HG03280 (cell line): ENCODE results near the gene ARSA.
A peak's percentile ranks its signal among the peaks of the same experiment; 100 is the strongest.
"Not testable (repeated sequence)": the region's sequence is repeated elsewhere in the genome, so short reads cannot be mapped to it uniquely, and the experiment has no call there.

ENCODE experiments used
- ATAC-seq: cut with Tn5 transposase; IDR thresholded peaks from one replicate; pipeline ENCODE4 v1.9.1; 2021; ENCODE audit warnings: mild to moderate bottlenecking, moderate library complexity; ENCODE audit not compliant: unreplicated experiment

The ARSA gene

GRCh38 chr22:50627642-50628542 is at the start of gene ARSA:
ARSA (minus strand) TSS chr22:50628152; CDS start chr22:50627779, 373 bp downstream.
- peak; percentile 81 for ATAC-seq

- no peak for ATAC-seq
Observed at GRCh38 chr22:50676661-50677492, 48.9 kb upstream of the ARSA start.

- ATAC-seq: no peak
Observed at GRCh38 chr22:50676180-50676636, 48.3 kb upstream of the ARSA start.

DNA sequence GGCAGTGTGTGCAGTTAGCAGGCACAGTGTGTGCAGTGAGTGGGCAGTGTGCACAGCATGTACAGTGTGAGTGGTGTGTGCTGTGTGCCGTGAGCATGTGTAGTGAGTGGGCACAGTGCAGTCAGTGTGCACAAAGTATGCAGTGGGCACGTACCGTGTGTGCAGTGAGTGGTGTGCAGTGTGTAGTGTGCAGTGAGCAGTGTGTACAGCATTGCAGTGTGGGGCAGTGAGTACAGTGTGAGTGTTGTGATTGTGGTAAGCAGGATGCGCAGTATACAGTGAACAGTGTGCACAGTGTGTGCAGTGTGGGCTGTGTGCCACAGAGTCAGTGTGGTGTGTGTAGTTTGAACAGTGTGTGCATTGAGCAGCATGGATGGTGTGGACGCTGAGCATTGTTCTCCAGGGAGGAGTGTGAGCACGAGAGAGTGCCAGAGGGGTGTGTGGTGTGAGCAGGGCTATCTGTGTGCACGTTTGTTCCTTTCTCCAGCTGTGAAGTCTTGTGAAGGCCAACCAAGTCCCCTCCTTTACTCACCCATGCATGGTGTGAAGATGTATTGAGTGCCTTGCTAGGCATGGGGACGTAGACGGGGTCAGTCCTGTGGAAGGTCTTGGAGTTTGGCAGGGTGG is 47.7 kb upstream of the ARSA start:
- ATAC-seq: no peak

GRCh38 chr22:50674606-50675552 is 46.9 kb upstream of the ARSA start:
- ATAC-seq: no peak

- ATAC-seq: no peak
Observed at GRCh38 chr22:50674130-50674500, 46.2 kb upstream of the ARSA start.

GRCh38 chr22:50673231-50674129 is 45.5 kb upstream of the ARSA start:
- ATAC-seq: no peak

DNA sequence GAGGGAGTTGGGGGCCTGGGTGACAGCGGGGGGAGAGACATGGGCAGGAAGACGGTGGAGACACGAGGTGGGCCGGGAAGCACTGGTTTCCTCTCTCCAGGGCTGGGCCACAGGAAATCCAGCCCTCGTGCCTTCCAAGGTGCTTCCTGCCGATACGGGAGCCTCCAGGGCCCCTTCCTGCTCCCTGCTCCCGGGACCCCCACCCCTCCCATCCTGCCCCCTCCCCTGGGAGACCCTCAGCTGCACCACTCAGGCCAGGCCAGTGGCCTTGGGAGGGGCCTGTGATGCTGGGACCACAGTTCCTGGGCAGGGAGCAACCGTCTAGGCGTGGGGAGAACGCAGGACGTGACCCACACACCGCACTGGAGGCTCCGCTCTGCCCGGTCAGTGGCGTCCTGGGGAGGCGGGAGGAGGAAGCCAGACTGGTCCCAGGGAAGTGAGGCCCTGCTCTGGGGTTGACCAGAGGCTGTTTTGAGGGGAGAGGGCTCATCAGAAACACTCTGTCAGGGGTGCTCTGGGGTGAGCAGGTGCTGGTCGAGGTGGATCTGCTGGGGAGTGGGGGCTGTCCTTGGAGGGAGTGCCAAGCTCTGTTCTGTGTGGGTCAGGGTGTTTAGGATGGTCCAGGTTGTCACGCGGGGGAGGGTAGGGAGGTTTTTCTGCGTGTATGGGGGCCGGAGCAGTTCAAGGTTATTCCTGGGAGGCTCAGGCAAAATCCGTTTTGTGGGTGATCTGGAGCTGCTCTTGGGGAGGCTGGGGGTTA is 44.7 kb upstream of the ARSA start, which contains the start of gene SHANK3:
Gene SHANK3 (plus strand): TSS at position 353 of the 760 bp plus-strand sequence.
- ATAC-seq: no peak

GRCh38 chr22:50672041-50672440 is 44.1 kb upstream of the ARSA start:
- no peak for ATAC-seq

DNA sequence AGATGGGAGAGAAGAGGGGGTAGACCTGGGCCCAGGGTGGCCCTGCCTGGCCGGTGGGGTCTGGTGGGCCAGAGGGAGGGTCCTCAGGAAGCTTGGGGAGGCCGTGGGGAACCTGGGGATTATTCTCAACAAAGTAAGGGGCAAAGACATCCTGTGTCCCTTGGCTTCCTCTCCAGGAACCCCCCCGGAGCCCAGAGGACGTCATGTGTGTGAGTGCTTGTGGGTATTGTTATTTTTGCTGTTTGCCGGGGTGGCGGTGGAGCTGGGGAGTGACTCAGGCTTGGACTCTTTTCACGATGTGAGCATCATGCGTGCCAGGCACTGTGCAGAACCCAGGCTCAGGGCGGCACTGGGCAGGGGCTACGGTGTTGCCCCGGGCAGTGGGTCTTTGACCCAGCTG is 43.7 kb upstream of the ARSA start:
- no peak for ATAC-seq

DNA sequence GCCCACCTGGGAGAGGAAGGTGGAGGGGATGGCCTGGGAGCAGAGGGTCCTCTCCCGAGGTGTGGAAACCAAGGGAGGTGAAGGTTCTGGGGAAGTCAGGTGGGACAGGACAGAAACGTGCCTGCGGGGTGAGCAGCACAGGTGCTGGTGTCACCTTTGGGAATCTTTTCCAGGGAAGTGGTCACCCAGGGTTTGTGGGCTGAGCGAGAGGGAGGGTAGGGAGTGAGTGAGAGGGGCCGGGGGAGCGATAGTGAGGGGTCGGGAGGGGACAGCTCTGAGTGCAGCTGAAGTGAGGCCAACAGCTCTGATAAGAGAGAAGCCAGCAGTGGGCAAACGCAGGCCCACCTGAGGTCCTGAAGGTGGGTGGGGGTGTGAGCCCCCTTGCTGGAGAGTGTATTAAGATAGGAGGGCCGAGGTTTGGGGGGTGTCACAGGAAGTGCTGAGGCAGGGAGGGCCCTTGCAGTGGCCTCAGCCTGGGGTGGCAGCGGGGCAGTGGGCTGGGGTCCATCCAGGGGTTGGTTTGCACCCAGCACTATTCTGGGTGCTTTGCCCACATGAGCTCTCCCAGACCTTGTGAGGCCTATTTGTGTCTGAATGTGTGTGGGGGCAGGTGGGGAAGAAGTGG is 43.1 kb upstream of the ARSA start:
- ATAC-seq: no peak

DNA sequence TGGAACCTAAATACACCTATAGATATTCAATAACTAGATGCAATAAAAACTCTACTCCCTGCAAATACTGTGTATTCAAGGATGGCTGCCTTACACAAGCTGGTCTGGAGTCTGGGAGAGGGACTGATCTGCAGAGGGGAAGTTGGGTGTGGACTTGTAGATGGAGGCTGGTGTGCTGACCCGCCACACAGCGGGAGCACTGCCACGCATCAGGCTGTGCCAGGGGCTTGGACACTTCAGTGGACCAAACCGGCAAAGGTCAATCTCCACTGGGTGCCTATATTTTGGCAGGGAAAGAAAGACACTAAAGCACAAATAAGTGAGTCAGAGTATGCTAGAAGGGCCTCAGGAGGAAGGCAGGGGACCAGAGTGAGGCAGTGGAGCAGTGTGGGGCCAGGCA is 42.6 kb upstream of the ARSA start:
- ATAC-seq: no peak

DNA sequence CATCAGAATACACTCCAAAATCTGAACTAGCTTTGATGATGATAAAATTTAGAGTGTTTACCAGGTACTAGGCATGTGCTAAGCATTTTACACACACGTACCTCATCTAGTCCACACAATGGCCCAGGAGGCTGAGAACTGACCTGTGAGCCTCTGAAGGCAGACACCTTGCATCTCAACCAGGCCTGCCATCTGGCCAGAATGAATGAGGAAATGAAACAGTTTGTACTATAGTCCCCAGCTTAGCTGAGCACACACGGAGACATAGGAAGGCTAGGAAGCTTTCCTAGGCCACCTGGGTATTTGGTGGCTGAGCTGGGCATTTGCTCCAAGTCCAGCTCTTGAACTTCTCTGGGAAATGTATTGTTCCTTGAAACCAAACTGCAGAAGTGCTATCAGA is 37.8 kb upstream of the ARSA start:
- no peak for ATAC-seq

DNA sequence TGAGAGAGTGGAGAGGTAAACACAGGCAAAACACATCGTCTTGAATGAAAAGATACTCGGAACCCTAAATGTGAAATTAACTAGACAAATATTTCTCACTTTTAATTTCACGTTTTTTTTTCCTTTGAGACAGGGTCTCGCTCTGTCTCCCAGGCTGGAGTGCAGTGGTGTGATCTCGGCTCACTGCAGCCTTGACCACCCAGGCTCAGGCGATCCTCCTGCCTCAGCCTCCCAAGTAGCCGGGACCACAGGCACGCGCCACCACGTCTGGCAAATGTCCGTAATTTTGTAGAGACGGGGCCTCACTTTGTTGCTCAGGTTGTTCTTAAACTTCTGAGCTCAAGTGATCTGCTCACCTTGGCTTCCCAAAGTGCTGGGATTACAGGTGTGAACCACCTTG is 37.3 kb upstream of the ARSA start:
- no peak for ATAC-seq

DNA sequence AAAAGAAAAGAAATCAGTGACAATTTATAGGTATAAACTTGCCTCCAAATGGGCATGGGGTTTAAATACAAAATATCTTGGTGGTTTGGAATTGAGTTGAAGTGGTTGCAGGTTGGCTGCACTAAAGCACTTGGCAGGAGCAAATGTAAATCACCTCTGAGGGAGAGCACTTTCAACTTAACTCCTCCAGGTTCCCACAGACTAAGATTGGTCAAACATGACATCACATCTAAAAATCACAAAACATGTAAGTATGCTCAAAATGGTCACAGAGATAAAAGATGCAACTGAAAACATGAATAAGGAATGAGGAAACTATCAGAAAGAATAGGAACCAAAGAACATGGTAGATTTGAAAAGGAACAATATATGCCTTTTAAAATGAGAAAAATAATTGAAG is 32.4 kb upstream of the ARSA start:
- ATAC-seq: no peak

DNA sequence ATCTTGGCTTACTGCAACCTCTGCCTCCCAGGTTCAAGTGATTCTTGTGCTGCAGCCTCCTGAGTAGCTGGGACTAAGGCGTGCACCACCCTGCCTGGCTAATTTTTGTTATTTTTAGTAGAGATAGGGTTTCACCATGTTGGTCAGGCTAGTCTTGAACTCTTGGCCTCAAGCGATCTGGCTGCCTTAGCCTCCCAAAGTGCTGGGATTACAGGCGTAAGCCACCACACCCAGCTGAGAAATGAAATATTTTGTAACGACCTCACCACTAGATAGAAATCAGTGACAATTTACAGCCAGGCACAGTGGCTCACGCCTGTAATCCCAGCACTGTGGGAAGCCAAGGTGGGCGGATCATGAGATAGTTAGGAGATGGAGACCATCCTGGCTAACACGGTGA is 31.8 kb upstream of the ARSA start:
- ATAC-seq: not testable (repeated sequence)

- ATAC-seq: no peak
Observed at GRCh38 chr22:50657925-50658324, 30.0 kb upstream of the ARSA start.
